NCI-H2196 (cell line): ENCODE results near the gene CFB.

Experiments
- DNase-seq: peaks from one replicate; lab custom pipeline; 2025; ENCODE audit not compliant: unreplicated experiment; lab: John Stamatoyannopoulos, UW

The CFB gene

GRCh38 chr6:31947864-31948263 lies 2.0 kb downstream of the CFB start:
- no peak for DNase-seq

GRCh38 chr6:31948306-31948705 lies 2.4 kb downstream of the CFB start:
- DNase-seq = no peak

DNA sequence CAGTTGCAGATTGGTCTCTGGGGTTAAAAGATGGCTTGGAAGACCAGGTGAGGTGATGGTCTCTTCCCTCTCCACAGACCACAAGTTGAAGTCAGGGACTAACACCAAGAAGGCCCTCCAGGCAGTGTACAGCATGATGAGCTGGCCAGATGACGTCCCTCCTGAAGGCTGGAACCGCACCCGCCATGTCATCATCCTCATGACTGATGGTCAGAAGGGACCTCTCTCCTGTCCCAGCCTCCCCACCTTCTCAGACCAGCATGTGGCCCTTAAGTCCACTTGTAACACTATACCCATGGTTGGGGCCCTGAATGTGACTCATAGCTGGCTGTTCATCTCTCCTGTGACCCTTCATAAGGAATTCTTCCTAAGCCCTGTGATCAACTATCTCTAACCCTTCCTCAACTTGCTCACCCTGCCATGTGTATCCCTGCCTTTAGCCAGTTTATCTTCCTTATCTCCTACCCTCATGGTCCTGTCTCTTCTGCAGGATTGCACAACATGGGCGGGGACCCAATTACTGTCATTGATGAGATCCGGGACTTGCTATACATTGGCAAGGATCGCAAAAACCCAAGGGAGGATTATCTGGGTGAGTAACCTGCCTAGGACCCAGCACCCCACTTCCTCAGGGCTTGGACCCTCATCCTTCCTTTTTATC lies 3.0 kb downstream of the CFB start:
- no peak for DNase-seq

GRCh38 chr6:31949926-31950548 lies 4.1 kb downstream of the CFB start:
- DNase-seq = no peak

- peak; percentile 58 for DNase-seq
Observed at GRCh38 chr6:31952140-31952805, 6.4 kb downstream of the CFB start.

GRCh38 chr6:31952890-31953289 lies 7.0 kb downstream of the CFB start:
- no peak for DNase-seq

- DNase-seq = no peak
Observed at GRCh38 chr6:31954511-31954910, 8.6 kb downstream of the CFB start.

- DNase-seq = no peak
Observed at GRCh38 chr6:31956796-31957195, 10.9 kb downstream of the CFB start.

- no peak for DNase-seq
Observed at GRCh38 chr6:31958412-31958740, 12.5 kb downstream of the CFB start.

DNA sequence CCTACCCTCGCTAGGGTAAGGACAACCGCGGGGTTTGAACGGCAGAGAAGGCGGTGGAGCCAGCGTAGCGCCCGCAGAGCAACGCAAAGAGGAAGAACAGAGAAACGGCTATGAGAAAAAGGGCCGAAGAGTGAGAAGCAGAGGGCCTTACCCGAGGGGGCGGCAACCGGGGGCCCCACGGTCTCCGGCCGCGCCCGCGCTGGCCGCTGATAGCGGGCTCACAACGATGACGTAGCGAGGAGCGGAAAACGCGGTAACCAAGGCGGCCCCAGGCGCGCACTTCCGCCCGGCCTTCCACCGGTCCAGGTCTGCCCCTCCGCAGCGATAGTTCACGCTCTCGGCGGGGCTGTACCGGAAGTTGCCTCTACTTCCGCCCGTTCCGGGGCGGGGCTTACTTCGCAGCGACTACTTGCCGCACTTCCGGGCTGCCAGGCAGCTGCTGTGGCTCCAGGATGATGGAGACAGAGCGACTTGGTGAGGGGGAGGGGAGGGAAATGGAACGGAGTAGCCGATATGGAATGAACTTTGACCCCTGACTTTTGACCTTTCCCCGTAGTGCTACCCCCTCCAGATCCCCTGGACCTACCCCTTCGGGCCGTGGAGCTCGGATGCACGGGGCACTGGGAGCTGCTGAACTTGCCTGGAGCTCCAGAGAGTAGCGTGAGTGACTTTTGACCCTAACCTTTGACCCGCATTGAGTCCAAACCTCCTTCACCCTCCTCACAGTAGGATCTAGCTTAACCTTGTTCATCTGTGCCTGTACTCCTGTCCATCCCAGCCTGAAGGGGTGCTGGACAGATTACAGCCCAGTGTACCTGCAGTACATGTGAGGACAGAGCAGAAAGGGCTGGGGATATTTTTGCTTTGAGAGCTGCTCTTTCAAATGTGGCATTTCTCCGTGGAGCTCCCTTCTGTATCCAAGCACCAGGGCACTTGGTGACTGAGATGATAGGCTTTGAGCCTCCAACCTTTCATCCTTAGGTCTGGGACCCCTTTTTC lies 13.1 kb downstream of the CFB start, which contains the start of the genes NELFE and SKIC2:
TSS of gene NELFE (minus strand) at position 231 of the 999 bp plus-strand sequence. CDS start 525 bp downstream, outside the sequence.
TSS of gene SKIC2 (plus strand) at position 435 of the 999 bp plus-strand sequence. CDS start at position 453, 18 bp downstream.
- peak; percentile 99 for DNase-seq

DNA sequence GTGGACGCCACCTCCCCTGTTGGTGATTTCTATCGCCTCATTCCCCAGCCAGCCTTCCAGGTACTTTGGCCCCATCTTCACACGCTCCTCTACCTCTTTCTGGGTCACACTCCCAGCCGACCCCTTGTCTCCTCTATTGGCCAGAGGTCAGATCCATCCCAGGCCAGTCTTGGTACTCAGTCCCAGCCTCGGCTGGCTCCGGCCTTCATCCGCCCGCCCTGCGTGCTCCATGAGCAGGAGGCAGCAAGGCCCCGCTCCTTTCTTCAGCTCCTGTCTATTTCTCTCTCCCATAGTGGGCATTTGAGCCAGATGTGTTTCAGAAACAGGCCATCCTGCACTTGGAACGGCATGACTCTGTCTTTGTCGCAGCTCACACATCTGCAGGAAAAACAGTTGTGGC lies 15.7 kb downstream of the CFB start:
- DNase-seq = no peak

- no peak for DNase-seq
Observed at GRCh38 chr6:31963921-31964320, 18.0 kb downstream of the CFB start.

DNA sequence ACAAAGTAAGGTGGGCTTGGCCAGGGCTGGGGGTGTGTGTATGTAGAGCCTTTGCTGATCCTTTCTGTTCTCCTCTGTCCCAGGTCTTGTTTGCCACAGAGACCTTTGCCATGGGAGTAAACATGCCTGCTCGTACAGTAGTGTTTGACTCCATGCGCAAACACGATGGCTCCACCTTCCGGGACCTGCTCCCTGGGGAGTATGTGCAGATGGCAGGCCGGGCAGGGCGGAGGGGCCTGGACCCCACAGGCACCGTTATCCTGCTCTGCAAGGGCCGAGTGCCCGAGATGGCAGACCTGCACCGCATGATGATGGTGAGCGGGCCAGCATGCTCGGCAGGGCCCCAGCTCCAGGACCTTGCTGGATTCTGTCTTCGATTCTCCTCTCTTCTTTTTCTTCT lies 19.8 kb downstream of the CFB start:
- no peak for DNase-seq

DNA sequence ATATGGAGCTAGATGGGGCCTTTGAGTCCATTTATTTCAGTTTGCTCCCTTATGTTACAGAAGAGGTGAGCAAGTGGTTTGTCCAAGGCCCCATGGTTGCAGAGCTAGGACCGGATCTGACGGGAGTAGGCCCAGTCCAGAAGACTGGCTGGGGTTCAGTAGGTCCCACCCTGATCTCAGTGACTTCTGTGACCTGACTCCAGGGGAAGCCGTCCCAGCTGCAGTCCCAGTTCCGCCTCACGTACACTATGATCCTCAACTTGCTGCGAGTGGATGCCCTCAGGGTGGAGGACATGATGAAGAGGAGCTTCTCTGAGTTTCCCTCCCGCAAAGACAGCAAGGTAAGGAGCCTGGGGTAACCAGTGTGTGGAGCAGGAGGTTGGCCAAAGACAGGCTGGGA lies 20.6 kb downstream of the CFB start:
- DNase-seq = no peak

GRCh38 chr6:31966997-31967925 lies 21.4 kb downstream of the CFB start:
- DNase-seq = no peak

GRCh38 chr6:31967926-31968320 lies 22.0 kb downstream of the CFB start:
- no peak for DNase-seq

GRCh38 chr6:31968326-31968725 lies 22.4 kb downstream of the CFB start:
- DNase-seq = no peak

GRCh38 chr6:31968791-31969711 lies 23.2 kb downstream of the CFB start:
- no peak for DNase-seq
